Pancreas (tissue), 10 donors: ENCODE measurements around the gene ONECUT1. TPM values are rescaled to one million over a fixed set of nuclear protein-coding genes. Genes with fewer than 3 reads are reported as not detected.

Experiments used
- ATAC-seq, 4 donors: fragments of 200-7000 bp; cut with Tn5 transposase; one replicate each; pipeline versions ENCODE4 v1.8.0 to v1.9.1; 2020; ENCODE audit warnings: mild to moderate bottlenecking in 4 of 4, moderate library complexity in 4 of 4
- DNase-seq, 6 donors: peaks; one replicate each; pipeline ENCODE4 v3.0.0-alpha.2; 2020
- FAIRE-seq: peaks from 2 replicates; lab custom pipeline; 2012; peaks lifted over from hg19 to GRCh38; lab: Jason Lieb, UNC
- H3K27ac ChIP-seq, 4 donors: fragments of 200-600 bp; sonication (generic); 1 replicate in 3 of 4; 2 replicates in 1 of 4; pipeline versions ENCODE4 v1.5.0 to v1.8.0; 2020
- H3K27me3 ChIP-seq, 4 donors: fragments of 200-600 bp; one replicate each; pipeline ENCODE4 v1.8.0; 2021
- H3K36me3 ChIP-seq, 3 donors: fragments of 200-600 bp; sonication (generic) in 1 of 3; one replicate each; pipeline versions ENCODE4 v1.5.0 to v1.8.0; 2020 to 2021
- H3K4me1 ChIP-seq, 3 donors: fragments of 200-600 bp; one replicate each; pipeline ENCODE4 v1.8.0; 2021
- H3K4me3 ChIP-seq, 4 donors: fragments of 200-600 bp; sonication (generic) in 2 of 4; one replicate each; pipeline versions ENCODE4 v1.5.0 to v1.8.0; 2020 to 2021
- H3K9me3 ChIP-seq, 4 donors: fragments of 200-600 bp; one replicate each; pipeline ENCODE4 v1.8.0; 2021
- CTCF ChIP-seq, 4 donors: fragments of 200-600 bp; sonication (generic) in 3 of 4; IDR thresholded peaks; one replicate each; pipeline versions ENCODE4 v1.5.0 to v1.8.0; 2021; ENCODE audit warnings: antibody characterized with exemption in 4 of 4
- WGBS, 2 donors: extraction: QIAGEN DNeasy Blood & Tissue Kit; methylation state at CpG; one replicate each; pipeline ENCODE4 v1.1.7; 2013; 5-methylcytosine and 5-hydroxymethylcytosine counted together
- intact Hi-C, 3 donors: fragments of 100-400 bp; cut with DNase I; formaldehyde crosslinking; loops; one replicate each; pipeline versions ENCODE4 v1.11.1 to v1.14.2; 2022
- polyA plus RNA-seq, 2 donors: library from polyadenylated mRNA; stranded (reverse); fragments of 200-250 nt; gene quantifications; one replicate each; pipeline ENCODE4 v1.2.3, GENCODE V29; 2013
- total RNA-seq, 6 donors: library from RNA; stranded (reverse); fragmentation: NEBNext Ultra II Directional in 4 of 6; extraction: Animal tissue kit (Norgen Biotek cat#: 25700) in 4 of 6; gene quantifications; one replicate each; pipeline versions ENCODE4 v1.2.1 to v1.2.4, GENCODE V29; 2021 to 2023
- donor health status: healthy with polysubstance abuse.
- donor health status: DM: no; HTN: no; CAD: no; lungs with moderate emphysema.
- donor health status: DM: no; HTN: no; CAD: no.
- donor health status: control.
- donor health status: control.
- donor health status: Bipolar disorder and iron deficiency.
- donor health status: DM: yes; HTN: yes; CAD: no.
- donor health status: DM: no; HTN: no; CAD: no.
- donor health status: DM: no; HTN: no; CAD: no.
- donor health status: DM: yes; HTN: yes; CAD: no.

ONECUT1 gene
- total and polyA plus RNA-seq, 8 donors, result 8.0 to 56.2 (median 36.8) TPM

- TF ChIP-seq CTCF (IDR thresholded peaks at IDR 0.05), result no peak
- ATAC-seq, result peak in 1 of 4 donors; percentile 44
- H3K27ac ChIP-seq, result no peak overlapping the region
- no peak for DNase-seq
- no peaks in the 10 kb centered on the region for H3K9me3 ChIP-seq
- whole genome bisulfite sequencing, 2 donors, result 50 to 57% methylated on average over 12 of the region's 12 CpGs
- no peaks in the 10 kb centered on the region for H3K27me3 ChIP-seq
- intact Hi-C loops, result no loop called here
- H3K4me3 ChIP-seq, result no peak overlapping the region
- H3K4me1 ChIP-seq, result no peaks in the 10 kb centered on the region
- H3K36me3 ChIP-seq, result no peaks in the 10 kb centered on the region
- FAIRE-seq, result no peak
Observed at GRCh38 chr15:52745326-52746161, 44.6 kb downstream of the ONECUT1 start.

GRCh38 chr15:52738311-52738710 is 51.8 kb downstream of the ONECUT1 start:
- Histone ChIP-seq H3K9me3 (no peaks in the 10 kb centered on the region), H3K27me3 (no peaks in the 10 kb centered on the region), H3K27ac (no peak overlapping the region), H3K36me3 (no peaks in the 10 kb centered on the region), H3K4me3 (no peak overlapping the region), H3K4me1 (no peaks in the 10 kb centered on the region)
- DNase-seq (no peak), ATAC-seq (no peak), FAIRE-seq (no peak)
- WGBS, 2 donors, result 87 to 97% methylated on average over 4 of the region's 4 CpGs
- no peak for TF ChIP-seq CTCF (IDR thresholded peaks at IDR 0.05)
- intact Hi-C loops, result loop anchor here in 2 of 3 donors (10.0 kb wide), 1 partner anchor 484 kb away; no protein-coding TSS in a partner anchor

GRCh38 chr15:52737720-52738119 is 52.4 kb downstream of the ONECUT1 start:
- Histone ChIP-seq H3K36me3 (no peaks in the 10 kb centered on the region), H3K9me3 (no peaks in the 10 kb centered on the region), H3K27ac (no peak overlapping the region), H3K4me1 (peaks cover 0 to 3% (median 0%) of the 10 kb centered on the region in 3 donors), H3K27me3 (no peaks in the 10 kb centered on the region), H3K4me3 (no peak overlapping the region)
- no peak for DNase-seq
- ATAC-seq, result no peak
- 88 to 93% methylated on average over 3 of the region's 3 CpGs for WGBS, 2 donors
- TF ChIP-seq CTCF (IDR thresholded peaks at IDR 0.05), result no peak
- intact Hi-C loops, result loop anchor here in 2 of 3 donors (10.0 kb wide), 1 partner anchor 483 kb away; no protein-coding TSS in a partner anchor
- FAIRE-seq, result no peak

GRCh38 chr15:52735231-52736089 is 54.7 kb downstream of the ONECUT1 start:
- FAIRE-seq (peak; percentile 5), ATAC-seq (peak; percentile 85 to 92 (median 90)), DNase-seq (peak in 3 of 6 donors; percentile 58 to 76 (median 60))
- 40 to 52% methylated on average over 4 of the region's 4 CpGs for WGBS, 2 donors
- Histone ChIP-seq H3K9me3 (no peaks in the 10 kb centered on the region), H3K36me3 (no peaks in the 10 kb centered on the region), H3K27ac (no peak overlapping the region), H3K4me1 (peaks cover 0 to 15% (median 3%) of the 10 kb centered on the region in 3 donors), H3K27me3 (no peaks in the 10 kb centered on the region), H3K4me3 (no peak overlapping the region)
- intact Hi-C loops, result loop anchor here in 2 of 3 donors (10.0 kb wide), 1 partner anchor 481 kb away; no protein-coding TSS in a partner anchor
- peak; percentile 69 to 82 (median 76) for TF ChIP-seq CTCF (IDR thresholded peaks at IDR 0.05)
